Coronary artery (tissue), 2 donors: ENCODE results near the gene SNRK.

Experiments
- DNase-seq: peaks from one replicate; pipeline ENCODE4 v3.0.0-alpha.2; 2017; ENCODE audit warnings: low spot score
- H3K27ac ChIP-seq, 2 donors: fragments of 200-600 bp; sonication (generic); one replicate each; pipeline ENCODE4 v1.5.1; 2016 to 2019
- H3K4me3 ChIP-seq: fragments of 200-600 bp; sonication (generic); 2 replicates; pipeline ENCODE4 v1.5.1; 2016; ENCODE audit warnings: mild to moderate bottlenecking, moderate library complexity
- TF ChIP-seq, protein P1 (sequence below): fragments of 200-600 bp; sonication (generic); IDR thresholded peaks from one replicate; pipeline ENCODE4 v1.5.1; 2019; ENCODE audit warnings: antibody characterized with exemption

Gene SNRK

DNA sequence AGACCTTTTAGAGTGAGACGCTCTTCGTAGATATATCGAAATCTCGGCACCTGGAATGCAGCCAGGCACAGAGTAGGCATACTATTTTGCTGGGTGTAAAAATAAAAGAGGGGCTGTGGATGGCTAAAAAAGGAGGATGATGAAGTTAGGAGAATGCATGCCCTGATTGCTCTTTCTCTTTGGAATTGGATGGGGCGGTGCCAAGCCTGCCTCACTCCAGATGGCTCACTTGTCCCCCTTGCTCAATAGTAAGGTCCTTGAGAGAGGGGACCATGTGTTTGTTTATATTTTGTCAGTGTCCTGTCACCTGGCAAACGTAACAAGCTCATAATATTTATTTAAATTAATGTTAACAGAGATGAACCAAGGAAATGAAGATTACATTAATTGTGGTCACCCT, 33.0 kb downstream of the SNRK start:
- H3K4me3 ChIP-seq: no peak overlapping the region

DNA sequence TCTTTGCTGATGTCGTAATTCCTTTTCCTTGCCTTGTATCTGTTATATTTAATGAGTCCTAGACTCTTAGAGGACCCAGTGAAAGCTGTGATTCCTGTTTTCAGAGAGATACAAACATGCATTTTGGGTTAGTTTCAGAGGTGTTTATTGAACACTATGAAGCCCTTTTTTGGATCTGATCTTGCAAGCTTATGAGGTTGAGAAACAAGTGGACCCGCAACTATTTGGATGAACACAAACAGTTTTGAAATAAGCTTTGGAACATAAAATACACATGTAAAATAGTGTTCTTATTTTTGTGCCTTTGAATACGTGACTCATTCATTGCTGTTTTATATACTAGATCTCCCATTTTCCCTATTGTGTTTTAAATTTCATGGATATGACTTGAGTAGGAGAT, 33.5 kb downstream of the SNRK start:
- H3K27ac ChIP-seq: no peak overlapping the region
- no peak overlapping the region for H3K4me3 ChIP-seq
- no peak for DNase-seq
- TF ChIP-seq, protein P1, sequence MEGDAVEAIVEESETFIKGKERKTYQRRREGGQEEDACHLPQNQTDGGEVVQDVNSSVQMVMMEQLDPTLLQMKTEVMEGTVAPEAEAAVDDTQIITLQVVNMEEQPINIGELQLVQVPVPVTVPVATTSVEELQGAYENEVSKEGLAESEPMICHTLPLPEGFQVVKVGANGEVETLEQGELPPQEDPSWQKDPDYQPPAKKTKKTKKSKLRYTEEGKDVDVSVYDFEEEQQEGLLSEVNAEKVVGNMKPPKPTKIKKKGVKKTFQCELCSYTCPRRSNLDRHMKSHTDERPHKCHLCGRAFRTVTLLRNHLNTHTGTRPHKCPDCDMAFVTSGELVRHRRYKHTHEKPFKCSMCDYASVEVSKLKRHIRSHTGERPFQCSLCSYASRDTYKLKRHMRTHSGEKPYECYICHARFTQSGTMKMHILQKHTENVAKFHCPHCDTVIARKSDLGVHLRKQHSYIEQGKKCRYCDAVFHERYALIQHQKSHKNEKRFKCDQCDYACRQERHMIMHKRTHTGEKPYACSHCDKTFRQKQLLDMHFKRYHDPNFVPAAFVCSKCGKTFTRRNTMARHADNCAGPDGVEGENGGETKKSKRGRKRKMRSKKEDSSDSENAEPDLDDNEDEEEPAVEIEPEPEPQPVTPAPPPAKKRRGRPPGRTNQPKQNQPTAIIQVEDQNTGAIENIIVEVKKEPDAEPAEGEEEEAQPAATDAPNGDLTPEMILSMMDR: no peak

More for the DNA sequence above, 33.0 kb downstream of the SNRK start:
- TF ChIP-seq, protein P1: no peak
- no peak for DNase-seq
- no peak overlapping the region for H3K27ac ChIP-seq

DNA sequence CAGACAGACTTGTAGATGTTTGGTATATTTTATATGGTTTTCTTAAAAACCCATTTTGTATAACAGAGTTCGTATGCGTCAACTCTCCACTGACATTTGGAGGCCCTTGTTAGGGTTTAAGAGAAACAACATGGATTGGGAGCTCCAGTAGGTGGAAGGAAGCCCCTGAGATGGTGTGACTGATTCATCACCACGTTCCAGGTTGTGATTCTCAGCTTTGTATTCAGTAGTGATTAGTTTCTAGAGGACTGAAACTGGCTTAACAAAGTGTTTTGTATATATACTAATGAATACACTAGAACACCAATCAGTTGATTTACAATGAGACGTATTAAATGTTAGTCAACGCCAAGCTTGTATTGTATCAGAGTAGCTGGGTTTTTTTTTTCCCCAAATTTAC, 33.9 kb downstream of the SNRK start:
- TF ChIP-seq, protein P1: no peak
- no peak overlapping the region for H3K4me3 ChIP-seq
- no peak for DNase-seq
- H3K27ac ChIP-seq: no peak overlapping the region

DNA sequence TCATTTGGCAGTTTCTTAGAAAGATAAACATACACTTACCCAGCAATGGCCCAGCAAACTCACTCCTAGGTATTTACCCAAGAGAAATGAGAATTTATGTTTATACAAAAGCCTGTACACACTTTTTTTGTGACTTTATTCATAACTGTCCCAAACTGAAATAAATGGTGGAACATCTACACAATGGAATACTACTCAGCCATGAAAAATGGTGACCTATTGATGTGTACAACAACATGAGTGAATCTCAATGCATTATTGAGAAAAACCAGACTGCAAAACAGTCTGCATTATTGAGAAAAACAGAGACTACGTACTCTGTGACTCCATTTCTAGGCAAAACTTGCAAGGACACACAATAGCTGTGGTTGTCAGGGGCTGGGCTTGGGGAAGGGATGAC, 37.2 kb downstream of the SNRK start:
- TF ChIP-seq, protein P1: no peak
- H3K4me3 ChIP-seq: no peak overlapping the region
- no peak overlapping the region for H3K27ac ChIP-seq
- no peak for DNase-seq

DNA sequence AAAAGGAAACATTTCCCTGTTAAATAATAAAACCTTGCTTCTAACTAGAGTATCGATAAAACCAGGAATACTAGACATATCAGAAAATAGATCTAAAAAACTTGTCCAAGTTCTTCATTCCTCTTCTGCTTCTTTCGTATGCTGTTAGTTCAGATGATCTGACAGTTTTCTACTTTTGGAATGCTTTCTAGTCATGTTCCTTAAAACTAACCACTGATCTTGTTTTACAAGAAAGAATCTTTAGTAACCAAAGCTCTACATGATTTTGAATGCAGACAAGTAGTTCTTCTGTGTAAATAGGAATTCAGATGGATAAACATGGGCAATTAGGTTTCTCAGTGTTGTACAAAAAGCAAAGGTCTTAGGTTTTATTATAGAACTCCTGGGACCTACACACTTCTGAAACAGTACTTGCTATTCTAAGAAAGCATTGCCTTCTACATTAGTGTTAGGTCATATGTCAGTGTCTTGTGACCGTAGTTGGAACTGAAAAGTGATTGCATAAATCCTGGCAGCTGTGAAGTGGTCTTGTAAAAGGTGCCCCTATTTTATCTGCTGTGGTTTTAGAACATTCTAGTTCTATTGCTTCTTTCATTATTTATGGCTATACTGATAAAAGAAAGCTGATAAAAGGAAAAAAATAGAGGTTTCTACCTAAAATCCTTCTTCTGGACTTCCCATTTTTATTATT, 40.7 kb downstream of the SNRK start:
- Histone ChIP-seq H3K4me3 (peak overlapping the region; percentile 26), H3K27ac (peak overlapping the region; percentile 2 to 43)
- TF ChIP-seq, protein P1: no peak
- no peak for DNase-seq

DNA sequence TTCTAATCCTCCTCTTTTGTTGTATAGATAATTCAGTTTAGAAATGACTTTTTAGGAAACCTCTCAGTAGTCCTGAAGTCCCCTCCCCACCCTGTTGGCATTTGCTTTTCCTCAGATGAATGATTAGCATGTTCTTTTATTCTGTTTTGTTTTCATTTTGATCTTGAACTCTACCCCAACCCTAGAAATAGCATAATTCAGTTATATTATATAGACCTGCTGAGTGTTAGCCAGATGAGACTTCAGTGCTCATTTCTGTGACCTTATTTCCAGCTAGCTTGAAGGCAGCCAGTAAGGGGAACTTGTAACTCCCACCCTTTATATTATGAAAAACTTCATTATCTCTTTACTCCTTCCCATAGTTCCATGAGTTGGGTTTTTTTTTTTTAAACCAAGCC, 41.2 kb downstream of the SNRK start:
- Histone ChIP-seq H3K27ac (peak overlapping the region in 1 of 2 donors; percentile 43), H3K4me3 (no peak overlapping the region)
- DNase-seq: no peak
- TF ChIP-seq, protein P1: no peak

DNA sequence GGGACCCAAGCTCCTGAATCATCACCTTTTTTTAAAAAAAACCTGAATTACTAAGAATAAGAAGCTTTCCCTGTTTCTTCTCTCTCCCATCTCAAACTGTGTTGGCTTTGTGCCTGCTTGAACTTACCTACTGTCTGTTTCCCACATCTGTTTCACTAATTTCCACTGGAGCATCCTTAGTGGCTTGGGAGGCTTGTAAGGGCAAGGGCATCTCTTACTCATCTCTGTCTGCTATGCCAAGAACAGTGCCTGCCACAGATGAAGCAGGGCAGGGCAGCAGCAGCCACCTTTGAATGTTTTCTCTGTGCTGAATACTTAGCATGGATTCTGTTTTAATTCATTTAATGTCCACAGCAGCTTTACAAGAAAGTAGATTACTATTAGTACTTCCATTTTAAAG, 42.3 kb downstream of the SNRK start:
- no peak overlapping the region for H3K27ac ChIP-seq
- H3K4me3 ChIP-seq: no peak overlapping the region
- DNase-seq: no peak
- TF ChIP-seq, protein P1: no peak
